Ishikawa (cell line): ENCODE results near the gene CHN1.

Experiments
- CEBPB ChIP-seq: IDR thresholded peaks from 2 replicates; pipeline ENCODE4 v1.6.1; 2012
- CREB1 ChIP-seq: IDR thresholded peaks from 2 replicates; pipeline ENCODE4 v1.6.1; 2012; ENCODE audit warnings: low read depth
- EGR1 ChIP-seq: IDR thresholded peaks from 2 replicates; pipeline ENCODE4 v1.6.1; 2012
- EP300 ChIP-seq: IDR thresholded peaks from 2 replicates; pipeline ENCODE4 v1.6.1; 2012; ENCODE audit warnings: borderline replicate concordance
- FOXM1 ChIP-seq: IDR thresholded peaks from 2 replicates; pipeline ENCODE4 v1.6.1; 2012; ENCODE audit warnings: low read depth, borderline replicate concordance
- NFIC ChIP-seq: IDR thresholded peaks from 2 replicates; pipeline ENCODE4 v1.6.1; 2012
- RAD21 ChIP-seq: IDR thresholded peaks from 2 replicates; pipeline ENCODE4 v1.6.1; 2012; ENCODE audit warnings: low read depth
- TAF1 ChIP-seq: IDR thresholded peaks from 2 replicates; pipeline ENCODE4 v1.6.1; 2012; ENCODE audit warnings: low read depth, mild to moderate bottlenecking
- TCF12 ChIP-seq: IDR thresholded peaks from 2 replicates; pipeline ENCODE4 v1.6.1; 2012; ENCODE audit warnings: low read depth
- TEAD4 ChIP-seq: IDR thresholded peaks from 2 replicates; pipeline ENCODE4 v1.6.1; 2012
- YY1 ChIP-seq: IDR thresholded peaks from 2 replicates; pipeline ENCODE4 v1.6.1; 2012; ENCODE audit warnings: low read depth
- ZBTB7A ChIP-seq: IDR thresholded peaks from 2 replicates; pipeline ENCODE4 v1.6.1; 2012; ENCODE audit warnings: low read depth
- TF ChIP-seq, protein P1 (sequence below): IDR thresholded peaks from 2 replicates; pipeline ENCODE4 v1.6.1; 2012
- TF ChIP-seq, protein P2 (sequence below): IDR thresholded peaks from 2 replicates; pipeline ENCODE4 v1.6.1; 2012; ENCODE audit warnings: low read depth, mild to moderate bottlenecking
- TF ChIP-seq, protein P3 (sequence below): IDR thresholded peaks from 2 replicates; pipeline ENCODE4 v1.6.1; 2012

The CHN1 gene

GRCh38 chr2:175007510-175007909 lies 2.3 kb upstream of the CHN1 start:
- TF ChIP-seq CREB1, result no peak
- no peak for TF ChIP-seq TEAD4
- no peak for TF ChIP-seq TCF12
- TF ChIP-seq FOXM1, result no peak
- no peak for TF ChIP-seq CEBPB
- TF ChIP-seq RAD21, result no peak
- no peak for TF ChIP-seq ZBTB7A
- TF ChIP-seq, protein P1, sequence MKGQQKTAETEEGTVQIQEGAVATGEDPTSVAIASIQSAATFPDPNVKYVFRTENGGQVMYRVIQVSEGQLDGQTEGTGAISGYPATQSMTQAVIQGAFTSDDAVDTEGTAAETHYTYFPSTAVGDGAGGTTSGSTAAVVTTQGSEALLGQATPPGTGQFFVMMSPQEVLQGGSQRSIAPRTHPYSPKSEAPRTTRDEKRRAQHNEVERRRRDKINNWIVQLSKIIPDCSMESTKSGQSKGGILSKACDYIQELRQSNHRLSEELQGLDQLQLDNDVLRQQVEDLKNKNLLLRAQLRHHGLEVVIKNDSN, result no peak
- no peak for TF ChIP-seq NFIC
- no peak for TF ChIP-seq TAF1
- TF ChIP-seq, protein P2, sequence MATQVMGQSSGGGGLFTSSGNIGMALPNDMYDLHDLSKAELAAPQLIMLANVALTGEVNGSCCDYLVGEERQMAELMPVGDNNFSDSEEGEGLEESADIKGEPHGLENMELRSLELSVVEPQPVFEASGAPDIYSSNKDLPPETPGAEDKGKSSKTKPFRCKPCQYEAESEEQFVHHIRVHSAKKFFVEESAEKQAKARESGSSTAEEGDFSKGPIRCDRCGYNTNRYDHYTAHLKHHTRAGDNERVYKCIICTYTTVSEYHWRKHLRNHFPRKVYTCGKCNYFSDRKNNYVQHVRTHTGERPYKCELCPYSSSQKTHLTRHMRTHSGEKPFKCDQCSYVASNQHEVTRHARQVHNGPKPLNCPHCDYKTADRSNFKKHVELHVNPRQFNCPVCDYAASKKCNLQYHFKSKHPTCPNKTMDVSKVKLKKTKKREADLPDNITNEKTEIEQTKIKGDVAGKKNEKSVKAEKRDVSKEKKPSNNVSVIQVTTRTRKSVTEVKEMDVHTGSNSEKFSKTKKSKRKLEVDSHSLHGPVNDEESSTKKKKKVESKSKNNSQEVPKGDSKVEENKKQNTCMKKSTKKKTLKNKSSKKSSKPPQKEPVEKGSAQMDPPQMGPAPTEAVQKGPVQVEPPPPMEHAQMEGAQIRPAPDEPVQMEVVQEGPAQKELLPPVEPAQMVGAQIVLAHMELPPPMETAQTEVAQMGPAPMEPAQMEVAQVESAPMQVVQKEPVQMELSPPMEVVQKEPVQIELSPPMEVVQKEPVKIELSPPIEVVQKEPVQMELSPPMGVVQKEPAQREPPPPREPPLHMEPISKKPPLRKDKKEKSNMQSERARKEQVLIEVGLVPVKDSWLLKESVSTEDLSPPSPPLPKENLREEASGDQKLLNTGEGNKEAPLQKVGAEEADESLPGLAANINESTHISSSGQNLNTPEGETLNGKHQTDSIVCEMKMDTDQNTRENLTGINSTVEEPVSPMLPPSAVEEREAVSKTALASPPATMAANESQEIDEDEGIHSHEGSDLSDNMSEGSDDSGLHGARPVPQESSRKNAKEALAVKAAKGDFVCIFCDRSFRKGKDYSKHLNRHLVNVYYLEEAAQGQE, result no peak
- TF ChIP-seq EGR1, result no peak
- no peak for TF ChIP-seq YY1
- no peak for TF ChIP-seq EP300
- TF ChIP-seq, protein P3, sequence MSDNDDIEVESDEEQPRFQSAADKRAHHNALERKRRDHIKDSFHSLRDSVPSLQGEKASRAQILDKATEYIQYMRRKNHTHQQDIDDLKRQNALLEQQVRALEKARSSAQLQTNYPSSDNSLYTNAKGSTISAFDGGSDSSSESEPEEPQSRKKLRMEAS, result no peak

GRCh38 chr2:175006281-175006680 lies 1.1 kb upstream of the CHN1 start:
- no peak for TF ChIP-seq RAD21
- no peak for TF ChIP-seq FOXM1
- TF ChIP-seq ZBTB7A, result no peak
- no peak for TF ChIP-seq TEAD4
- no peak for TF ChIP-seq EGR1
- no peak for TF ChIP-seq NFIC
- no peak for TF ChIP-seq EP300
- TF ChIP-seq, protein P2, result no peak
- TF ChIP-seq, protein P3, result no peak
- no peak for TF ChIP-seq YY1

GRCh38 chr2:175005733-175006264 lies 618 bp upstream of the CHN1 start:
- TF ChIP-seq ZBTB7A, result no peak
- no peak for TF ChIP-seq YY1
- TF ChIP-seq NFIC, result no peak

- TF ChIP-seq TEAD4, result no peak
- TF ChIP-seq CREB1, result no peak
- TF ChIP-seq EGR1, result no peak
- TF ChIP-seq EP300, result no peak
- no peak for TF ChIP-seq FOXM1
- TF ChIP-seq, protein P3, result no peak
- no peak for TF ChIP-seq YY1
Observed at GRCh38 chr2:175004730-175004979, 526 bp downstream of the CHN1 start.

GRCh38 chr2:175003875-175004729 lies 1.1 kb downstream of the CHN1 start:
- TF ChIP-seq YY1, result no peak
- TF ChIP-seq TAF1, result no peak
- no peak for TF ChIP-seq TCF12
- no peak for TF ChIP-seq CREB1
- TF ChIP-seq, protein P1, result no peak
- TF ChIP-seq EP300, result no peak
- no peak for TF ChIP-seq ZBTB7A
- TF ChIP-seq TEAD4, result no peak
